H9 (cell line): ENCODE measurements around the gene KEAP1. TPM values are rescaled to one million over a fixed set of nuclear protein-coding genes. Genes with fewer than 3 reads are reported as not detected.

Experiments used
- DNase-seq: peaks from one replicate; pipeline ENCODE4 v3.0.0-alpha.2; 2017
- H2AFZ ChIP-seq: one replicate; pipeline ENCODE4 v1.6.1; 2013; ENCODE audit warnings: mild to moderate bottlenecking, low read length, control low read depth, moderate library complexity
- H2AK5ac ChIP-seq: 2 replicates; pipeline ENCODE4 v1.6.1; 2013; ENCODE audit warnings: low read length, control low read depth, mixed read lengths; ENCODE audit not compliant: insufficient read length
- H2BK120ac ChIP-seq: one replicate; pipeline ENCODE4 v1.6.1; 2013; ENCODE audit warnings: low read depth, mild to moderate bottlenecking, low read length, control low read depth, inconsistent platforms; ENCODE audit not compliant: poor library complexity, severe bottlenecking
- H2BK12ac ChIP-seq: 2 replicates; pipeline ENCODE4 v1.6.1; 2013; ENCODE audit warnings: low read length, control low read depth, mixed read lengths, low read depth; ENCODE audit not compliant: insufficient read length
- H2BK15ac ChIP-seq: 2 replicates; pipeline ENCODE4 v1.6.1; 2013; ENCODE audit warnings: low read depth, low read length, control low read depth
- H2BK20ac ChIP-seq: one replicate; pipeline ENCODE4 v1.6.1; 2013; ENCODE audit warnings: low read depth, mild to moderate bottlenecking, low read length, control low read depth, inconsistent platforms; ENCODE audit not compliant: poor library complexity, severe bottlenecking
- H2BK5ac ChIP-seq: 2 replicates; pipeline ENCODE4 v1.6.1; 2013; ENCODE audit warnings: low read length, control low read depth, mixed read lengths; ENCODE audit not compliant: insufficient read length
- H3K14ac ChIP-seq: 2 replicates; pipeline ENCODE4 v1.6.1; 2013; ENCODE audit warnings: low read length, control low read depth; ENCODE audit not compliant: insufficient read depth
- H3K18ac ChIP-seq: 2 replicates; pipeline ENCODE4 v1.6.1; 2013; ENCODE audit warnings: low read depth, mild to moderate bottlenecking, mixed read lengths, low read length, control low read depth; ENCODE audit not compliant: insufficient read length
- H3K23ac ChIP-seq: 2 replicates; pipeline ENCODE4 v1.6.1; 2013; ENCODE audit warnings: low read length, control low read depth, mixed read lengths, low read depth; ENCODE audit not compliant: insufficient read length
- H3K23me2 ChIP-seq: 2 replicates; pipeline ENCODE4 v1.6.1; 2013; ENCODE audit warnings: low read depth, mild to moderate bottlenecking, mixed read lengths, low read length, control low read depth; ENCODE audit not compliant: insufficient read length, poor library complexity, severe bottlenecking
- H3K27ac ChIP-seq: 2 replicates; pipeline ENCODE4 v1.5.1; 2013; ENCODE audit warnings: low read length, control low read depth, mixed read lengths, low read depth; ENCODE audit not compliant: insufficient read length
- H3K27me3 ChIP-seq: 2 replicates; pipeline ENCODE4 v1.6.1; 2013; ENCODE audit warnings: low read length, control low read depth, inconsistent platforms; ENCODE audit not compliant: insufficient read depth
- H3K4ac ChIP-seq: 2 replicates; pipeline ENCODE4 v1.6.1; 2013; ENCODE audit warnings: low read depth, mild to moderate bottlenecking, control low read depth, inconsistent platforms, low read length, moderate library complexity
- H3K4me1 ChIP-seq: 2 replicates; pipeline ENCODE4 v1.6.1; 2013; ENCODE audit warnings: low read length, control low read depth, inconsistent platforms; ENCODE audit not compliant: insufficient read depth
- H3K4me2 ChIP-seq: 2 replicates; pipeline ENCODE4 v1.6.1; 2013; ENCODE audit warnings: low read length, control low read depth, mixed read lengths; ENCODE audit not compliant: insufficient read length, insufficient read depth
- H3K56ac ChIP-seq: 2 replicates; pipeline ENCODE4 v1.6.1; 2013; ENCODE audit warnings: low read depth, mild to moderate bottlenecking, mixed read lengths, low read length, control low read depth; ENCODE audit not compliant: insufficient read length
- H3K79me1 ChIP-seq: 2 replicates; pipeline ENCODE4 v1.6.1; 2013; ENCODE audit warnings: low read depth, mild to moderate bottlenecking, moderate library complexity, low read length, control low read depth, inconsistent platforms; ENCODE audit not compliant: insufficient read depth, poor library complexity, severe bottlenecking
- H3K79me2 ChIP-seq: 2 replicates; pipeline ENCODE4 v1.6.1; 2013; ENCODE audit warnings: low read length, control low read depth, inconsistent platforms; ENCODE audit not compliant: insufficient read depth
- H3K9ac ChIP-seq: 2 replicates; pipeline ENCODE4 v1.6.1; 2013; ENCODE audit warnings: low read length, control low read depth, mixed read lengths; ENCODE audit not compliant: insufficient read length; ENCODE audit errors: extremely low read depth
- H3K9me3 ChIP-seq: one replicate; pipeline ENCODE4 v1.6.1; 2013; ENCODE audit warnings: low read depth, low read length, inconsistent platforms; ENCODE audit not compliant: control insufficient read depth
- H3T11ph ChIP-seq: one replicate; pipeline ENCODE4 v1.6.1; 2013; ENCODE audit warnings: mild to moderate bottlenecking, low read length, control low read depth, inconsistent platforms
- H4K20me1 ChIP-seq: one replicate; pipeline ENCODE4 v1.6.1; 2013; ENCODE audit not compliant: control insufficient read depth, insufficient read length, insufficient read depth
- H4K5ac ChIP-seq: 2 replicates; pipeline ENCODE4 v1.6.1; 2013; ENCODE audit warnings: low read depth, mild to moderate bottlenecking, mixed read lengths, low read length, control low read depth; ENCODE audit not compliant: insufficient read length
- H4K8ac ChIP-seq: replicated peaks from 2 replicates; pipeline ENCODE4 v1.6.1; 2013; ENCODE audit warnings: low read length, control low read depth, mixed read lengths, low read depth; ENCODE audit not compliant: insufficient read length
- H4K91ac ChIP-seq: 2 replicates; pipeline ENCODE4 v1.6.1; 2013; ENCODE audit warnings: low read depth, mild to moderate bottlenecking, moderate library complexity, mixed read lengths, low read length, control low read depth; ENCODE audit not compliant: insufficient read length
- H3K27ac Mint-ChIP-seq, 3 experiments: 2 replicates in 2 of 3; 3 replicates in 1 of 3; pipeline ENCODE4 v1.8.0; 2020 to 2021; ENCODE audit warnings: mixed read lengths in 3 of 3, mild to moderate bottlenecking in 1 of 3, moderate library complexity in 1 of 3
- H3K27me3 Mint-ChIP-seq: 2 replicates; pipeline ENCODE4 v1.8.0; 2021; ENCODE audit warnings: low read depth, mild to moderate bottlenecking, moderate library complexity, mixed read lengths
- H3K36me3 Mint-ChIP-seq, 3 experiments: 2 replicates in 2 of 3; 3 replicates in 1 of 3; pipeline ENCODE4 v1.8.0; 2020 to 2021; ENCODE audit warnings: low read depth in 3 of 3, mixed read lengths in 3 of 3; ENCODE audit not compliant: insufficient read depth in 1 of 3
- H3K4me1 Mint-ChIP-seq, 2 experiments: 2 replicates each; pipeline ENCODE4 v1.8.0; 2020; ENCODE audit warnings: mixed read lengths in 2 of 2
- H3K4me3 Mint-ChIP-seq, 2 experiments: 2 replicates in 1 of 2; 3 replicates in 1 of 2; pipeline ENCODE4 v1.8.0; 2020 to 2021; ENCODE audit warnings: mild to moderate bottlenecking in 2 of 2, mixed read lengths in 2 of 2, moderate library complexity in 1 of 2
- H3K9me3 Mint-ChIP-seq, 2 experiments: 2 replicates in 1 of 2; 3 replicates in 1 of 2; pipeline ENCODE4 v1.8.0; 2020; ENCODE audit warnings: mild to moderate bottlenecking in 2 of 2, mixed read lengths in 2 of 2, moderate library complexity in 1 of 2
- WGBS: extraction: QIAGEN DNeasy Blood & Tissue Kit; methylation state at CpG from one replicate; pipeline ENCODE4 v1.1.7; 2013; ENCODE audit warnings: missing lambda C conversion rate, low lambda C conversion rate, mixed read lengths; ENCODE audit not compliant: insufficient read length; ENCODE audit errors: extremely low coverage; 5-methylcytosine and 5-hydroxymethylcytosine counted together
- total RNA-seq: library from RNA; stranded (reverse); gene quantifications from 2 replicates; pipeline ENCODE4 v1.2.1, GENCODE V29; 2021
- TF ChIP-seq, protein P1 (sequence below): fragments of 200-600 bp; sonication (generic); conservative IDR thresholded peaks from 3 replicates; pipeline ENCODE4 v1.8.0; 2021; ENCODE audit warnings: antibody characterized with exemption, mild to moderate bottlenecking

KEAP1 gene
- total RNA-seq, 1 experiment from 2014 or later: 88.7 TPM

GRCh38 chr19:10517760-10518443, 14.7 kb upstream of the KEAP1 start:
- Histone ChIP-seq H3K27me3 (peaks cover 7% of the 10 kb centered on the region; the same call in 1 of the 2 replicates), H3K18ac (no peak overlapping the region), H4K20me1 (no peaks in the 10 kb centered on the region), H3K4me2 (peak overlapping the region; percentile 79), H2BK12ac (no peak overlapping the region), H3K23me2 (peaks cover 19% of the 10 kb centered on the region), H3K4ac (no peak overlapping the region), H2AFZ (peak overlapping the region; percentile 27), H3K79me2 (no peaks in the 10 kb centered on the region), H3K14ac (no peak overlapping the region; the same call in 1 of the 2 replicates), H4K91ac (no peak overlapping the region), H3K56ac (no peak overlapping the region), H4K5ac (no peak overlapping the region), H3K23ac (no peak overlapping the region), H3K79me1 (no peaks in the 10 kb centered on the region), H2BK15ac (no peak overlapping the region), H3T11ph (no peak overlapping the region), H2BK5ac (no peak overlapping the region), H3K9ac (no peak overlapping the region), H3K4me1 (no peaks in the 10 kb centered on the region; the same call in 1 of the 2 replicates), H3K27ac (no peak overlapping the region), H4K8ac (no peak overlapping the region), H3K9me3 (no peaks in the 10 kb centered on the region), H2BK120ac (no peak overlapping the region), H2AK5ac (no peak overlapping the region), H2BK20ac (no peak overlapping the region)
- H3K36me3 Mint-ChIP-seq: peaks cover 7 to 10% (median 7%) of the 10 kb centered on the region in 3 experiments; a peak in 6 of 7 replicates
- no CpG with 5 or more reads among the region's 27 CpGs for WGBS
- H3K27ac Mint-ChIP-seq: peak overlapping the region in 1 of 3 experiments; percentile 86; a peak in 2 of 7 replicates
- DNase-seq: peak; percentile 77
- peaks cover 20% of the 10 kb centered on the region for H3K27me3 Mint-ChIP-seq
- H3K9me3 Mint-ChIP-seq: no peaks in the 10 kb centered on the region; a peak in 1 of 5 replicates
- peaks cover 19 to 29% of the 10 kb centered on the region in 2 experiments for H3K4me1 Mint-ChIP-seq
- peak overlapping the region; percentile 72 to 87 for H3K4me3 Mint-ChIP-seq
- TF ChIP-seq, protein P1, sequence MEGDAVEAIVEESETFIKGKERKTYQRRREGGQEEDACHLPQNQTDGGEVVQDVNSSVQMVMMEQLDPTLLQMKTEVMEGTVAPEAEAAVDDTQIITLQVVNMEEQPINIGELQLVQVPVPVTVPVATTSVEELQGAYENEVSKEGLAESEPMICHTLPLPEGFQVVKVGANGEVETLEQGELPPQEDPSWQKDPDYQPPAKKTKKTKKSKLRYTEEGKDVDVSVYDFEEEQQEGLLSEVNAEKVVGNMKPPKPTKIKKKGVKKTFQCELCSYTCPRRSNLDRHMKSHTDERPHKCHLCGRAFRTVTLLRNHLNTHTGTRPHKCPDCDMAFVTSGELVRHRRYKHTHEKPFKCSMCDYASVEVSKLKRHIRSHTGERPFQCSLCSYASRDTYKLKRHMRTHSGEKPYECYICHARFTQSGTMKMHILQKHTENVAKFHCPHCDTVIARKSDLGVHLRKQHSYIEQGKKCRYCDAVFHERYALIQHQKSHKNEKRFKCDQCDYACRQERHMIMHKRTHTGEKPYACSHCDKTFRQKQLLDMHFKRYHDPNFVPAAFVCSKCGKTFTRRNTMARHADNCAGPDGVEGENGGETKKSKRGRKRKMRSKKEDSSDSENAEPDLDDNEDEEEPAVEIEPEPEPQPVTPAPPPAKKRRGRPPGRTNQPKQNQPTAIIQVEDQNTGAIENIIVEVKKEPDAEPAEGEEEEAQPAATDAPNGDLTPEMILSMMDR: no peak
